Activated T-cell treated with anti-CD3 and anti-CD28 coated beads for 48 hours (primary cell): ENCODE measurements around the gene KATNAL1.
"Not testable (repeated sequence)": the region's sequence is repeated elsewhere in the genome, so short reads cannot be mapped to it uniquely, and the experiment has no call there.

ENCODE experiments used
- DNase-seq: peaks from one replicate; pipeline ENCODE4 v3.0.0-alpha.2; 2020; ENCODE audit warnings: low read depth

Gene KATNAL1

GRCh38 chr13:30211745-30212144 lies 95.6 kb downstream of the KATNAL1 start:
- no peak for DNase-seq

GRCh38 chr13:30204564-30204963 lies 102.8 kb downstream of the KATNAL1 start:
- DNase-seq, result no peak

GRCh38 chr13:30196025-30196424 lies 111.3 kb downstream of the KATNAL1 start:
- no peak for DNase-seq

GRCh38 chr13:30194906-30195305 lies 112.4 kb downstream of the KATNAL1 start:
- no peak for DNase-seq

GRCh38 chr13:30193279-30194234 lies 113.8 kb downstream of the KATNAL1 start:
- no peak for DNase-seq

- no peak for DNase-seq
Observed at GRCh38 chr13:30192320-30193093, 114.8 kb downstream of the KATNAL1 start.

- DNase-seq, result no peak
Observed at GRCh38 chr13:30191491-30192100, 115.8 kb downstream of the KATNAL1 start.

- DNase-seq, result no peak
Observed at GRCh38 chr13:30186634-30187415, 120.5 kb downstream of the KATNAL1 start.

- no peak for DNase-seq
Observed at GRCh38 chr13:30181888-30182651, 125.3 kb downstream of the KATNAL1 start.

- no peak for DNase-seq
Observed at GRCh38 chr13:30179597-30180276, 127.6 kb downstream of the KATNAL1 start.

GRCh38 chr13:30178976-30179375 lies 128.4 kb downstream of the KATNAL1 start:
- no peak for DNase-seq

- no peak for DNase-seq
Observed at GRCh38 chr13:30175166-30175565, 132.2 kb downstream of the KATNAL1 start.

- DNase-seq, result not testable (repeated sequence)
Observed at GRCh38 chr13:30174250-30174649, 133.1 kb downstream of the KATNAL1 start.

- no peak for DNase-seq
Observed at GRCh38 chr13:30173303-30173610, 134.1 kb downstream of the KATNAL1 start.

GRCh38 chr13:30172593-30173302 lies 134.6 kb downstream of the KATNAL1 start:
- DNase-seq, result no peak

- no peak for DNase-seq
Observed at GRCh38 chr13:30170569-30170968, 136.8 kb downstream of the KATNAL1 start.

GRCh38 chr13:30169442-30169841 lies 137.9 kb downstream of the KATNAL1 start:
- DNase-seq, result no peak

- DNase-seq, result no peak
Observed at GRCh38 chr13:30165796-30166195, 141.6 kb downstream of the KATNAL1 start.

- DNase-seq, result no peak
Observed at GRCh38 chr13:30165071-30165470, 142.3 kb downstream of the KATNAL1 start.

GRCh38 chr13:30164146-30164545 lies 143.2 kb downstream of the KATNAL1 start:
- no peak for DNase-seq
